AG10803 (cell line): Measurements from ENCODE around the gene RAD51.

Experiments used
- DNase-seq: peaks from one replicate; pipeline ENCODE4 v3.0.0; 2010; ENCODE audit warnings: low read depth
- H3K4me3 ChIP-seq: 2 replicates; pipeline ENCODE4 v1.5.1; 2011; ENCODE audit warnings: mild to moderate bottlenecking, low read length, control low read depth
- CTCF ChIP-seq: conservative IDR thresholded peaks from 2 replicates; pipeline ENCODE4 v1.5.1; 2011; ENCODE audit warnings: mild to moderate bottlenecking, low read length, control low read depth, inconsistent platforms

Gene RAD51

DNA sequence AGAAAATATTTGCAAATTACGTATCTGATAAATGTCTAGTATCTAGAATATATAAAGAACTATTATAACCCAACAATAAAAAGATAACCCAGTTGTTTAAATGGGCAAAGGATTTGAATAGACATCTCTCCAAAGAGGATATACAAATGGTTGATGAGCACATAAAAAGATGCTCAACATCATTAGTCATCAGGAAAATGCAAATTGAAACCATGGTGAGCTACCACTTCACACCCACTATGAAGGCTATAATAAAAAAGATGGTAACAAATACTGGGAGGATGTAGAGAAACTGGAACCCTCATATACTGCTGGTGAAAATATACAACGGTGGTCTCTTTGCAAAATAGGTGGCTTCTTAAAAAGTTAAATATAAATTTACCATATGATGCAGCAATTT, 28.0 kb downstream of the RAD51 start:
- peak; percentile 24 for DNase-seq
- no peak overlapping the region for H3K4me3 ChIP-seq
- no peak for TF ChIP-seq CTCF

DNA sequence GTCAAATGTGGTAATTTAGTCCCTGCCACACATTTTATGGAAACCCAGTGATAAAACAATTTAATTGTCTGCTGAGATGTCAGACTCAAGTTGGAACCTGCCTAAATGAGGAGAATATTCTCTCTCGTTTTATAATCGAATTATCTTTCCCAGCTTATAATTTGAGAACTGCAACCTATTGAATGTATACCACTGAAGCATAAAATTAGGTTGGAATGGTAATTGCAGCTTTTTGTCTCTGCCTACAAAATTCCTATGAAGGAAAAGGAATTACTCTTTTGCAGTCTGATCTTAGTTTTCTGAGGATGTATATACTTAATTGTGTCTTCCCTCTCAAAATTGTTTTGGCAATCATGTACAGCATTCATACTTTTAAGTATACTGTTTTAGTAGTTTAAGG, 28.9 kb downstream of the RAD51 start:
- no peak for TF ChIP-seq CTCF
- H3K4me3 ChIP-seq: no peak overlapping the region
- no peak for DNase-seq

GRCh38 chr15:40731034-40731433, 36.1 kb downstream of the RAD51 start:
- H3K4me3 ChIP-seq: no peak overlapping the region

DNA sequence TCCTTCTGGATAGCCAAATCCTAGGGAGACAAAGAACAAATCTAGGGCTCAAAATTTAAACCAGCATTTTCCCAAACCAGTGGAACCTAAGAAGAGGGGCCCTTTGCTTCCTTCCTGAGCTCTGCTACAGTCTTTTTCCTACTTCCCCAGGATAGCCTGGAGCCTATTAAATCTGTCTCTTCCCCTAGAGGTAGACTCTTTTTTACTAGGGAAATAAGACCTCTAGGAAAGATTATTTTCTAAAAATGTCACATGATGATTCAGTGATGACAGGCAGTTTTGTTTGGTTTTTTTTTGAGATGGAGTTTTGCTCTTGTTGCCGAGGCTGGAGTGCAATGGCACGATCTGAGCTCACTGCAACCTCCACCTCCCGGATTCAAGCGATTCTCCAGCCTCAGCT, 41.6 kb downstream of the RAD51 start:
- DNase-seq: no peak
- no peak overlapping the region for H3K4me3 ChIP-seq
- TF ChIP-seq CTCF: no peak

More at GRCh38 chr15:40731034-40731433, 36.1 kb downstream of the RAD51 start:
- no peak for TF ChIP-seq CTCF
- no peak for DNase-seq

DNA sequence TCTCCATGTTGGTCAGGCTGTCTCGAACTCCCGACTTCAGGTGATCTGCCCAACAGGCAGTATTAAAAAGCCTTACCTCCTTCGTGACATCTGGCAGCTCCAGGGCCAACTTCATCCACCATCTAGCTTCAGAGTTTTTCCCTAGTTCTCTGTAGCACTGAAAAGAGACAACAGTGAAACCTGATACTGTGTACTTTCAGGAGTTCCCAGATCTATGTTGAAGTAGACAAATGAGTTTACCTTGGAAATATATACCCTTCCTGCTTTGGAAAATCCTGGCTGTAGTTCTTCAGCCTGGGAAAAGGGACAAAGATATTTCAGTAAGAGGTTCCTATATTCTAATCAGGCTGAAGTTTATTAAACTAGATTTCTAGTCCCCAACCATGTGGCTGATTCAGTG, 42.1 kb downstream of the RAD51 start:
- H3K4me3 ChIP-seq: no peak overlapping the region
- DNase-seq: no peak
- TF ChIP-seq CTCF: no peak

GRCh38 chr15:40739047-40739446, 44.1 kb downstream of the RAD51 start:
- TF ChIP-seq CTCF: no peak
- DNase-seq: no peak
- H3K4me3 ChIP-seq: no peak overlapping the region

GRCh38 chr15:40739854-40740253, 44.9 kb downstream of the RAD51 start:
- DNase-seq: no peak
- H3K4me3 ChIP-seq: no peak overlapping the region
- no peak for TF ChIP-seq CTCF
